Cardiac muscle cell (in vitro differentiated cells and primary cell): ENCODE data around the gene CSMD2. TPM values are rescaled to one million over a fixed set of nuclear protein-coding genes. Genes with fewer than 3 reads are reported as not detected.

Experiments
- DNase-seq, 2 donors: peaks; one replicate each; pipeline versions ENCODE4 v3.0.0 to v3.0.0-alpha.2; 2010 to 2017; ENCODE audit warnings: low read depth in 1 of 2, low spot score in 1 of 2
- H3K27ac ChIP-seq: fragments of 200-600 bp; sonication (generic); 2 replicates; pipeline ENCODE4 v1.5.1; 2016
- H3K27me3 ChIP-seq: fragments of 200-600 bp; sonication (generic); 2 replicates; pipeline ENCODE4 v1.6.0; 2016; ENCODE audit warnings: control low read depth
- H3K36me3 ChIP-seq: fragments of 200-600 bp; sonication (generic); 2 replicates; pipeline ENCODE4 v1.5.1; 2016; ENCODE audit warnings: control low read depth
- H3K4me1 ChIP-seq: fragments of 200-600 bp; sonication (generic); 2 replicates; pipeline ENCODE4 v1.8.1; 2017; ENCODE audit warnings: low read depth, mild to moderate bottlenecking, mixed run types
- H3K4me3 ChIP-seq: fragments of 200-600 bp; sonication (generic); 2 replicates; pipeline ENCODE4 v1.5.1; 2016; ENCODE audit warnings: mild to moderate bottlenecking
- H3K9me3 ChIP-seq: fragments of 200-600 bp; sonication (generic); 2 replicates; pipeline ENCODE4 v1.5.1; 2017; ENCODE audit warnings: low read depth, mild to moderate bottlenecking, control low read depth
- polyA plus RNA-seq: library from polyadenylated mRNA; unstranded; fragments of >200 nt; fragmentation: Nextera tagmentation; extraction: Ambion mirVana; gene quantifications from 2 replicates; pipeline ENCODE4 v1.2.1, GENCODE V29; 2016
- total RNA-seq: library from RNA; depleted of rRNA; stranded (reverse); fragments of >200 nt; gene quantifications from 2 replicates; pipeline ENCODE4 v1.2.3, GENCODE V29; 2016
- TF ChIP-seq, protein P1 (sequence below): IDR thresholded peaks from 2 replicates; pipeline ENCODE4 v1.5.1; 2012; ENCODE audit warnings: low read depth, mild to moderate bottlenecking, low read length

CSMD2 gene
- total and polyA plus RNA-seq, 2 experiments from 2014 or later: 0.24 TPM; not detected in 1

DNA sequence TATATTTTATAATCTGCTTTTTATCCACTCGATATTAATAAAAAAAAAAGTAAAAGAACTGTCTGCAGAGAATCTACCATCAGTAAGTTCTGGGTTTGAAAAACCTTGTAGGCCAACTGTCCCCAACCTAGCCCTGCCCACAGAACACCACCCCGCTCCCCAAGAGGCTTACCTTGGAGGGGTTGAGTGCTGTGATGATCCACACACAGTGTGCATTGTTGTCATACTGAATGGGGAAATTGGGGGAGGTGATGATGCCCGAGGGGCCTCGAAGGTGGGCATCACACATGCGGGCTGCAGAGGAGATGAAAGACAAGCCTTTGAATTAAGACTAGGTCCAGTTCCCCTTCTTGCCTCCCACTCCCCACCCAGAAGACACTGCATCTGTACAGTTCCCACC lies 354.5 kb downstream of the CSMD2 start:
- Histone ChIP-seq H3K27me3 (no peaks in the 10 kb centered on the region), H3K36me3 (no peaks in the 10 kb centered on the region), H3K4me1 (no peaks in the 10 kb centered on the region), H3K9me3 (no peaks in the 10 kb centered on the region), H3K27ac (no peak overlapping the region), H3K4me3 (no peak overlapping the region)
- DNase-seq: no peak
- TF ChIP-seq, protein P1, sequence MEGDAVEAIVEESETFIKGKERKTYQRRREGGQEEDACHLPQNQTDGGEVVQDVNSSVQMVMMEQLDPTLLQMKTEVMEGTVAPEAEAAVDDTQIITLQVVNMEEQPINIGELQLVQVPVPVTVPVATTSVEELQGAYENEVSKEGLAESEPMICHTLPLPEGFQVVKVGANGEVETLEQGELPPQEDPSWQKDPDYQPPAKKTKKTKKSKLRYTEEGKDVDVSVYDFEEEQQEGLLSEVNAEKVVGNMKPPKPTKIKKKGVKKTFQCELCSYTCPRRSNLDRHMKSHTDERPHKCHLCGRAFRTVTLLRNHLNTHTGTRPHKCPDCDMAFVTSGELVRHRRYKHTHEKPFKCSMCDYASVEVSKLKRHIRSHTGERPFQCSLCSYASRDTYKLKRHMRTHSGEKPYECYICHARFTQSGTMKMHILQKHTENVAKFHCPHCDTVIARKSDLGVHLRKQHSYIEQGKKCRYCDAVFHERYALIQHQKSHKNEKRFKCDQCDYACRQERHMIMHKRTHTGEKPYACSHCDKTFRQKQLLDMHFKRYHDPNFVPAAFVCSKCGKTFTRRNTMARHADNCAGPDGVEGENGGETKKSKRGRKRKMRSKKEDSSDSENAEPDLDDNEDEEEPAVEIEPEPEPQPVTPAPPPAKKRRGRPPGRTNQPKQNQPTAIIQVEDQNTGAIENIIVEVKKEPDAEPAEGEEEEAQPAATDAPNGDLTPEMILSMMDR: no peak

GRCh38 chr1:33805988-33806387 lies 359.0 kb downstream of the CSMD2 start:
- no peaks in the 10 kb centered on the region for H3K27me3 ChIP-seq
- H3K4me1 ChIP-seq: no peaks in the 10 kb centered on the region
- H3K4me3 ChIP-seq: no peak overlapping the region
- TF ChIP-seq, protein P1: no peak
- DNase-seq: no peak
- no peaks in the 10 kb centered on the region for H3K9me3 ChIP-seq
- H3K36me3 ChIP-seq: no peaks in the 10 kb centered on the region
- no peak overlapping the region for H3K27ac ChIP-seq

DNA sequence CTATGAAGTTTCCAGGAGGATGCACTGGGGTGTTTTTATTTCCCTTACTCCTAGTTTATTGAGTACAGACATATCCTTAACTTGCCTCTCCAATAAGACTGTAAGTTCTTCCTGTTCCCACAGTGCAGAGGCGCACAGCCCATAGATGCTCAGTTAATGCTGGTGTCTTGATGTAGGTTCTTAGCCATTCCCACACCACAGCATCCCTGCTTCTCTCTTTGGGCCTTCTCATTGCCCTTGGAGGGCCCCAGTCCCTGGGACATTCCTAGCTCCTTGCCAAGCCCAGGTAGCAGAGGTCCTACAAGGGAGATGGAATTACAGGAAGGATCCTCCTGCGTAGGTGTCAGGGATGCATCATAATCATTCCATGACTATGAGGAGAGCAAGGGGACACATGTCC lies 362.8 kb downstream of the CSMD2 start:
- Histone ChIP-seq H3K4me3 (no peak overlapping the region), H3K36me3 (no peaks in the 10 kb centered on the region), H3K27me3 (no peaks in the 10 kb centered on the region), H3K9me3 (no peaks in the 10 kb centered on the region), H3K27ac (no peak overlapping the region), H3K4me1 (no peaks in the 10 kb centered on the region)
- DNase-seq: no peak
- TF ChIP-seq, protein P1: no peak

DNA sequence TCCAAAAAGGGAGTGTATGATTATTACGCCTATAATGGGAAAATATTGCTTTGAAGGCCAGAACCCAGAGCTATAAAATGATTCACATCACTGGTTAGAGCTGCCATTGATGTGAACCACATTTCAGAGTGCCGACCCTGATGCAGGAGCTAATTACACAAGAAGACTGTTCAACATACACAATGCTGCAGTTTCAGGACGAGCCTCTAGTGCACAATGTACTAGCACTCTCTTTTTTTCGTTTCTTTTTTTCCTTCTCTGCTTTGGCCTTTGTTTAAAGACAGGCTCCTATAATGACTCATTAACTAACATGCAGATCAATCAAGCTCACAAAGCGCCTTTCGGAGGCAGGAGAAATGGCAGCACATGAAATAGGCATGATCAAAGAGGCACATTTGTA lies 367.2 kb downstream of the CSMD2 start:
- TF ChIP-seq, protein P1: no peak
- Histone ChIP-seq H3K4me1 (no peaks in the 10 kb centered on the region), H3K27ac (no peak overlapping the region), H3K36me3 (no peaks in the 10 kb centered on the region), H3K4me3 (no peak overlapping the region), H3K9me3 (no peaks in the 10 kb centered on the region), H3K27me3 (no peaks in the 10 kb centered on the region)
- DNase-seq: no peak

GRCh38 chr1:33792651-33793050 lies 372.4 kb downstream of the CSMD2 start:
- Histone ChIP-seq H3K4me1 (no peaks in the 10 kb centered on the region), H3K27me3 (no peaks in the 10 kb centered on the region), H3K9me3 (no peaks in the 10 kb centered on the region), H3K4me3 (no peak overlapping the region), H3K27ac (no peak overlapping the region), H3K36me3 (no peaks in the 10 kb centered on the region)
- TF ChIP-seq, protein P1: no peak
- no peak for DNase-seq

DNA sequence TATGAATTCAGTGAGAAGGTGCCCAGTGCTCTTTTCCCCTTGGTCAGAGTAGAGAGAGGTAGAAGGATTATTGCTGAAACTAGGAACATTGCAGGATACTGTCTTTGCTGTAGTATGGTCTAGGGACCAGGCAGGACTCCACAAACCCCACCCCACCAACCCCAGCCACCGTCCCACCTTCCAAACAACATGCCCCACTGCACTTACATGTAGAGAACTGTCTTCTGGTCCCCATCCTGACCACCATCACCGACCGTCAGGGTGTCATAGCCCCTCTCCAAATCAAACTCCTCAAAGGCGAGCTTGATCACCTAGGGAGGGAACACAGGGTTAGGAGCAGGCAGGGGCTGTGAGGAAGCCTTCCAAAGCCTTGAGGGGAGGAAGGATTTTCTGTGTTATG lies 372.8 kb downstream of the CSMD2 start:
- Histone ChIP-seq H3K27me3 (no peaks in the 10 kb centered on the region), H3K4me3 (no peak overlapping the region), H3K9me3 (no peaks in the 10 kb centered on the region), H3K36me3 (no peaks in the 10 kb centered on the region), H3K4me1 (no peaks in the 10 kb centered on the region), H3K27ac (no peak overlapping the region)
- TF ChIP-seq, protein P1: no peak
- no peak for DNase-seq
